ENCODE data around the gene SPATA13.

- no peak for TF ChIP-seq ZNF501 (tag by site-specific recombination; IDR thresholded peaks at IDR 0.05)
- no peak for TF ChIP-seq CTCF (tag by site-specific recombination; IDR thresholded peaks at IDR 0.05)
Observed at GRCh38 chr13:24209138-24209537, 48.6 kb downstream of the SPATA13 start.

All from HEK293 (cell line).